Stimulated activated CD8-positive, alpha-beta memory T cell treated with anti-CD3 and anti-CD28 coated beads, Interleukin-15, amount 100 ng/mL, for 4 hours (primary cell): ENCODE data around the gene CCNQ.

ENCODE experiments used
- DNase-seq, 2 donors: peaks; one replicate each; pipeline ENCODE4 v3.0.0-alpha.2; 2020; ENCODE audit warnings: low read depth in 2 of 2

Gene CCNQ

DNA sequence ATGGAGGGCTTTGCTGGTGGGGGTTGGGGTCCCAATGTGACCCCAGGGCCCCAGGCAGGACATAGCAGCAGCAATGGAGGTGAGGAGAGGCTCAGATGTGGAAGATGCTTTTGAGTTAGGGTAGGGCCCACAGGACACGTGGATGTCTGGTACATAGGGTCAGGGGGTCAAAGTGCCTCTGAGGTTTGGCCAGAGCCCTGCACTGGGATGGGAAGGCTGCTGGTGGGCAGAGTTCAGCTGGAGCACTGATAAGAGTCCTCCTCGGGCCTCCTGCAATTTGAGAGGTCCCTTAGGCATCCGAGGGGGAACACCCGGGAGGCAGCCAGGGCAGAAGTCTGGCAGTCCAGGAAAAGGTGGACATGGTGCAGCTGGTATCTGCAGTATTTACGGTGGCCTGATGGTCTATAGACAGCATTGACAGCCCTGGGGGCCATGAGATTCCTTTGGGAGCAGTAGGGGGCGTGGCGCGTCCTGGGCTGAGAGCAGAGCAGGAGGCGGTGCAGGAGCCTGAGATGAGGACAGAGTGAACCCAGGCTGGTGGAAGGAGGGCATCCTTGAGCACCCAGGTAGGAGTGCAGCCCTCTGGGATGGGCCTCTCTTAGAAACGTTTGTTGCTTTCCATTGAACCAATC lies 22.6 kb downstream of the CCNQ start:
- no peak for DNase-seq

DNA sequence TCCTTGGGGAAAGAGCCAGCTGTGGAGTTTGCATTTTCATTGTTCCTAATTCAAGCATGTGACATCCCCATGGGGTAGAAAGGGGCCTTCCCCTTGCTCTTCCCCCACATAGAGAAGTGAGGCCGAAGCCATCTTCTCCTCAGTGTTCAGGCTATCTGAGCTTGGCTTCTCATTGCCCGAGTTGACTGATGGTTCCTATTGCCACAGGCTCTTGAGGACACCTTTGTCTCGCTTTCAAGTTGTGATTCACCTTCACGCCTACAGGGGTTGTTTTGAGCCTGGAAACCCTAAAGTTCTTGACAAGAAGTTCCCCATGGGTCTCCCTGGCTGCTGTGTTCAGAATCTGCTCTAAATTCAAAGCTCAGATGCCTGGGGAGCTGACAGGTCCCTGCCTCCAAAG lies 25.0 kb downstream of the CCNQ start:
- DNase-seq = no peak

DNA sequence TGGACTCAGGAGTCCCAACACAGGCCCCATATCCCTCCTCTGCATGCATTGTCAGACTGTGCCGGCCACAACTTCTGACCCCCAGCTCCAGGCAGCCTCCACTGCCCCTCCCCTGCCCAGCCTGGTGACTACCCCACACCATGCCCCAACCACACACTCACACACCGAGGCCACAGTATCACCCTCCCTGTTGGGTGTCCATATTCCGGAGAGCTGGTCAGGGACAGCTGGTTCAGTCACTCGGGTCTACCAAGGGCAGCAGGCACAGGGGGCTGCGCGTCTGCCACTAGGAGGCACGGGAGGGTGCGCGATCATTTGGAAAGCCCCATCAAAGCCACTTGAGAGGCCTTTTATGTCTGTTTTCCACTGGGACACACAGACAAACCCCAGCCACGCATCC lies 26.3 kb downstream of the CCNQ start:
- DNase-seq = no peak

DNA sequence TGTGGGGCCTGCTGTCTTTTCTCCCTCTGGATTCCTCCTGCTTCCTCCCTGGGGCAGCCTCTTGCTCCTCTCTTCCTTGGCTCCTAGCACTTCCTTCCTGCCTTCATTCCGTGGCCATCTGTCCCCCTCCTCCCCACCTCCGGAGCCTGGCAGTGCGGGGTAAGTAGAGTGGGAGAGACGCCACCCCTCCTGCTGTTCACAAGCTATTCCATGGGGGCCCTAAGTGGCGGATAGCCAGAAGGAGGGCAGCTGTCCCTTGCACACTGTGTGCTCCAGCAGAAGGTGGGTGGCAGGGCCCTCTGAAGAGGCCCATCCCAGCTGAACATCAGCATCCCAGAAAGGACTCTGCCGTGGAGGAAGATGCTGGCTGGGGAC lies 27.4 kb downstream of the CCNQ start:
- DNase-seq = no peak

DNA sequence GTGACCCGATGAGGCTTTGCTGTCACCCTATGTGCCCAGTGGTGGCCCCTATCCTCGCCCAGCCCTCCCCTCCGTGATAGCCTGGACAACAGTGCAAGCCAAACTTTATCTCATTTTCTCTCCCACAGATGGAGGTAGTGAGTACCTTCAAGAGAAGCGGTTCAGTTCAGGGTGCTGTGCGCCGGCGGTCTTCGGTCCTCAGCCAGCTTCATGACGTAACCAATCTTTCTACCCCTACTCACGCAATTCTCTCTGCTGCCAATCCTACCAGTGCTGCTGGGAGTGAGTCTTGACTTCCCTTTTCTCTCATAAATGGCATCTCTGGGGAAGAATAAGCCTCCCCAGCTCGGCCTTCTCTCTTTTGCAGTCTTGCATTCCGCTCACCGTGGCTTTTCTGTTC lies 29.5 kb downstream of the CCNQ start:
- DNase-seq = no peak

DNA sequence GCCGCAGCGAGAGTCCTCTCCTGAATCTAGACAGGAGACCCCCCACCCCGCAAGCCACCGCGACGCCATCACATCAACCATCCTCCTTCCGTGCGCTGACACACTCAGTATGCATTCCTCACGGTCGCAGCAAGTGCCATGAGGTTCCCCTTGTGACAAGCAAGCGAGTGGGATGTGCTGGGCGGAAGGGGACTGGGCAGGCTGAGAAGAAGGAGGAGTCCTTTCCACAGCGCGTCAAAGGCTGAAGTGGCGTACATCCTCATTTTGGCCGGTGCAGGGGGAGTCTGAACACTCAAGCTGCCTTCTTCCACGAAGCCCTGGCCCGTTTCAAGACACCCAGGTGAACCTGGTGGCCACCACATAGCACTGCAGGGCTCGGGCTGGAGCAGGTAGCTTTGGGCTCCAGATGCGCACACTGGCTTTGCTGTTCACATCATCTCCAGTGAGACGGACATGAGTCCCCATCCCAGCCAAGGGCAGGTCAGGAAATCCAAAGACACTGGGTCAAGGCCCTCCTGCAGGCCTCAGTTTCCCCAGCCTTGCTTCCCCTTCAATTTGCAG lies 30.4 kb downstream of the CCNQ start:
- no peak for DNase-seq

DNA sequence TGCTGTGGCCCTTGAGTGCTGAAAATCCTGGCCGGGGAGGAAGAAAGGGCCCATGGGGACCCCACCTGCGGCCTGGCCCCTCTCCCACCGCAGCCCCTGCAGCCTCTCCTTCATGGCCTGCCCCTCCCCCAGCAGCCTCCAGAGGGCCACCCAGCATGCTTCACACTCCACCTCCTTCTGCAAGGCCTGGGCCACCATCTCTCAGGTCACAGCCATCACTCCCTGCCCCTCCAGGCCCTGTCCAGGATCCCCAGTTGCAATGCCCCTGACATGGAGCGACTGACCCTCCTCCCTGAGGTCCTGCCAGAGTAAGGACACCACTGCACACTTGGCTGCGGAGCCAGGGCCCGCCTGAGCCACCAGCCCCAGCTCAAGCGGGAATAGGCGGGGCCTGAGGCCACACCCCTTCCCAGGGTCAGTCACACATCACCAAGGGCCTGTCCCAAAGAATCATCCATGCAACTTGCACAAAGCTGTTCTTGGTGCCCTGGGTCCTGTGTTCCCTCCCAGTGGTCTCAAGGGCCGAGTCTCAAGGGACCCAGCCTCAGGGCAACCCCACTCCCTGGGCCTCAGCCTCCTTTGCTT lies 32.9 kb downstream of the CCNQ start:
- no peak for DNase-seq

DNA sequence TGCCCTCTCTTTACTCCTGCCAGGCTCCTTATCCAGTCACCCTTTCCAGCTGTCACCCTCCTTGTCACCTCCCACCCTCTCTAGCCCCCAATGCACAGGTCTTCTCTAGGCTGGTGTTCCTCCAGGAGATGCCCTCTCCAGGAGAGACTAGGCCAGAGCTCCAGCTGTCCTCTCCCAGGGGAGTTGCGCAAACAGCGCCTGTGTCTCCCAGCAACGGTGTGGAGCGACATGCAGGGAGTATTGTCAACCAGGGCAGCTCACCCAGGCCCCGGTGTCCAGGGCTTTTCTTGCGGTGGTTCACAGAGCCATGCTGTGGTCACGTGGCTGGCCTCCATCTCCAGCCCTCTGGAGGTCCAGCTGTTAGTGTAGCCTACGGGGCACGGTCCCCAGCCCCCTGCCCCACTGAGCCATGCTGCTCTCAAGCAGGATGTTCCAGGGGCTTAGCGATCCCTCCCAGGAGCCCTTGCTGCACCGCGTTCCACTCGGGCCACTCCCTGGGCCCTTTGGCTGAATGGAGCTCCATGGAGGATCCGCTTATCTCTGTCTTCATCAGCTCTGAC lies 34.8 kb downstream of the CCNQ start:
- DNase-seq = no peak

DNA sequence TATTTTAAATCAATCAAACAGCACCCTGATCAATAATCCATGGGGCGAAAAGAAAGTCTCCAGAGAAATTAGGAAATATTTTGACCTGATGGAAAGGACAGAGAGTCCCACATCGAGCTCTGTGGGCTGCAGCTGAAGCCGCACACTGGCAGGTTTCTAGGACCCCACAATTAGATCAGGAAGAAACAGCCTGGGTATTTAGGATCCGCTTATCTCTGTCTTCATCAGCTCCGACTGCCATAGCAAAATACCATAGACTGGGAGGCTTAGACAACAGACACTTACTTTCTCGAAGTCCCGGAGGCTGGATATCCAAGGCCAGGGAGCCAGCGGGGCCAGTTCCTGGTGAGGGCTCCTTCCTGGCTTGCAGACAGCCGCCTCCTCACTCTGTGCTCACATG lies 36.4 kb downstream of the CCNQ start:
- DNase-seq = no peak

DNA sequence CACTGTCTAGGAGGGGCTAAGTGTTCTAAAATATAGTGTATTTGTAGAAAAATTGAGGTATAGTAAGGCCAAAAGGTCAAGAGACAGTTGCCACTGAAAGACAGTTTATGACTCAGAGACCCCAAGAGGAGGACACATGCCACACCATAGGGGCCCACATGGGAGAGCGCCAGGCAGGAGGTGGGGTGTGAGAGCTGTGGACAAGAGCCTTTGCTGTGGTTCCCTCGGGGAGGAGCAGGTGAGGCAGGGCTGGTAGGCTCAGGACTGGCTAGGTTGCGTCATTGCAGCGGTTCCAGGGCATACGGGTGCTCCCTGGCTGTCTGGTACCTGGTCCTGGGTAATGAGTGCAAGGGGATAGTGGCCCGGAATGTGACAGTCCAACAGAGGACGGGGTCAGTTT lies 37.6 kb downstream of the CCNQ start:
- DNase-seq = no peak

DNA sequence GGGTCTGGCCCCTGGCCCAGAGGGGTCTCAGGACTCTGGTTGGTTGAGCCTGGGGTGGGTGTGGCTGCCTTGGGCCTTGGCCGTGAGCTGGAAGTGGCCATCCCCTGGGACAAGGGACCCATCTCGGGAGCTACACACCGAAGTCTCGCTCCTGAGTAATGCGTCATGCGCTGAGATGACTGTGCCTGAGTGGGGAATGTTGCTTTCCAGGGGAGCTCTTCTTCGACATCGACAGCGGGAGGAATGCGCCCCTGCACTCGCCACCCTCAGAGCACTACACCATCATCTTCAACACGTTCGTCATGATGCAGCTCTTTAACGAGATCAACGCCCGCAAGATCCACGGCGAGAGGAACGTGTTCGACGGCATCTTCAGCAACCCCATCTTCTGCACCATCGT lies 38.5 kb downstream of the CCNQ start:
- DNase-seq = no peak

DNA sequence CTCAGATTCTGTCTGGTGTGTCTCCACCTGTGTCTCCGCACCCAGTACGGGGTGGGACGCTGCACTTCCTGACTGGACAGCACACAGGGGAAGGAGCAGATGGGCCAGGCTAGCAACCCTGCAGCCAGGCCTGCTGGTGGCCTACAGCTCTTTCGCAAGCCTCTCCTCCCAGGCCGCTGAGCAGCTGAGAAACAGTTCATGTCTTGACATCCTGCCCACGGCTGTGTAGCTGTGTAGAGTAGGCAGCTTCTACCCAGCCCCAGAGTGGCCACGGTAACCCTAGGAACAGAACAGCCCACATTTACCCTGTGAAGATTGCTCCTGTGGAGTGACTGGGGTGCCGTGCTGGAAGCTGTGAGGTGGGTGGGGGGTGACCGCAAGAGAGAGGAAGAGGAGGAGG lies 38.9 kb downstream of the CCNQ start:
- DNase-seq = no peak

DNA sequence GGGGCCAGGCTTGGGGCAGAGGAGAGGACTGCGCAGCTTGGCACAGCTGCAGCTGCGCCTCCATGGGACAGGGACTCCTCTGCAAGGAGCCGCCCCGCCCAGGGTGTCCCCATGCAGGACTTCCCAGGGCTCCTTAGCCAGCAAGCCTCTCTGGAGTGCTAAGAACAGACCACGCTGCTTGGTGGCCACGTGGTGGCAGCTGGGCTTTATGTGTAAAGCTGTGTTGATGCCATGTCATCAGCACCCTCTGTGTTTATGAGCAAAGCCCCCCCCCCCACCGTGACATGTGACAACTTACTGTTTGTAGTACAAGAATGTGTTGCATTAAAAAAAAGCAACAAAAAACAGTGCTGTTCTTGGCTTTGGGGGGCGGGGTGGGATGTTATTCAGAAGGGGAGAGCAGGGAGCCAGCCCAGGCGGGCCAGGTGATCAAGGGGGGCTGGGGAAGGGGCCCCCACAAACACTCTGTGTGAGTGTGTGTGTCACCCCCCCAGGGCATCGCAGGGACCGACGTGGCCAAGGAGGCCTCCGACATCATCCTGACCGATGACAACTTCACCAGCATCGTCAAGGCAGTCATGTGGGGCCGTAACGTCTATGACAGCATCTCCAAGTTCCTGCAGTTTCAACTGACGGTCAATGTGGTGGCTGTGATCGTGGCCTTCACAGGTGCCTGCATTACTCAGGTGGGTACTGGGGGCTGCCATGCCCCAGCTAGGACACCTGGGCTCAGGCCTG lies 41.2 kb downstream of the CCNQ start:
- DNase-seq = no peak

DNA sequence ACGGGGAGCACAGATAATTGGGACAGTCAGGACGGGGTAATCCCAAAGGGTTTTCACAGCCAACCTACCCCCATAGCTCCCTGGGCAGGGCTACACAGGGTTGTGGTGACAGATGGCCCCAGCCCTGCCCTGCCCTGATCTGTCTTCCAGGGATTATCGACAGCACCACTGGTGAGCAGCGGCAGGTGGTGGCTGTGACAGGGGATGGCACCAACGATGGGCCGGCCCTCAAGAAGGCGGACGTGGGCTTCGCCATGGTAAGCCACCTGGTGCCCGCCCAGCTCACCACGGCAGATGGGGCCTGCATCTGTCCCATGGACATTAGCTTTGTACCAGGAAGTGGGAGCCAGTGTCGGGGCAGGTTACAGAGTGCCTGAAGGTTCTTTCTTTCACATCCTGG lies 42.2 kb downstream of the CCNQ start:
- DNase-seq = no peak

DNA sequence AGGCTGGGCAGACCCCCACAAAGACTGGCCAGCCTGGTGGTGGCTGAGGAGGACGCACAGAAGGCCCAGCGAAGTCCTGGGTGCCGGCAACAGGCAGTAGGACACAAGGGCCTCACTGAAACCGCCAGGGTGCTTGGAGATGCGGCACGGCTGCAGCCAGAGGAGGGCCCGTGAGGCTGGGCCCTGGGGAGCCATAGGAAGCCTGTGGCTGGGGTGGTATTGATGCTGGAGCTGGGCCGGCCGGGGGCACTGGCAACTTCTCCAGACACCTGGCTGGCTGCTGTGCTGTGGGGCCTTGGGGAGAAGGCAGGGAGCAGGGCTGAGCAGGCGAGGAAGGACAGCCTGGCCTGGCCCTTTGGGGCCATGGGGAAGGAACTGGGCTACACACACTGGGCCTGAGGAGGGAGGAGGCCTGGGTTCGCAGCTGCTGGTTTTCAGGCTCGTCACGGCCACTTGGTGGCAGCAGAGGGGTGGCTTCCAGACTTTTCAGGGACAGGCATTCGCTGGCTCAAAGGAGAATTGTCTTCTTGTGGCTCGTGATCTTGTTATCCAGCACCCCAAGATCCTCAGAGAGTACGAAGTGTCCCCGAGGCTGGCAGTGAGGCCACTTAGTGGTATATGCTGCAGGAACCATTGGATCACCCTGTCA lies 44.3 kb downstream of the CCNQ start:
- peak in 1 of 2 donors; percentile 2 for DNase-seq

DNA sequence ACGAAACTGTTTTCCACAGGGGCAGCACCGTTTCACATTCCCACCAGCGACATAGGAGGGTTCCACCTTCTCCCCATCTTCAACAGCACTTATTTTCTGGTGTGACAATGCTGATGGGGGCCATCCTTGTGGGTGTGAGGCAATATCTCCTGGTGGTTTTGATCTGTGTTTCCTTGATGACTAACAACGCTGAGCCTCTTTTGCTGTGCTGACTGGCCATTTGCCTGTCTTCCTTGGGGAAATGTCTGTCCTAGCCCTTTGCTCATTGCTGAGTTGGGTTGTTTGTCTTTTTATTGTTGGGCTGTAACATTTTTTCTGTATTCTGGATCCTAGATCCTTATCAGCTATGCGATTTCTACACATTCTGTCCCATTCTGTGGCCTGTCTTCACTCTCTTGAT lies 47.8 kb downstream of the CCNQ start:
- DNase-seq = no peak

DNA sequence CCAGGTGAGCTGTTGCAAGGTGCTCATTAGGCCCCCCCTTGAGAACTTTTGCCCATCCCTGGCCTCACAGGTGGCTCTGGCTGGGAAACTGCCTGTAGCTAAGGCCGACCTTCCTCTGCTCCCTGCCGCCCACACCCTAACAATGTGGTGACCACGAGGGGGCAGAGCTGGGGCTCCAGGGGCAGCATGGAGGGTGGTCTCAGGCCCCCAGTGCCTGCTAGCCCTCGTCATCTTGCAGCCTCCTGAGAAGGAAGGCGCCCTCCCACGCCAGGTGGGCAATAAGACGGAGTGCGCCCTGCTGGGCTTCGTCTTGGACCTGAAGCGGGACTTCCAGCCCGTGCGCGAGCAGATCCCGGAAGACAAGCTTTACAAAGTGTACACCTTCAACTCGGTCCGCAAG lies 49.1 kb downstream of the CCNQ start:
- no peak for DNase-seq

DNA sequence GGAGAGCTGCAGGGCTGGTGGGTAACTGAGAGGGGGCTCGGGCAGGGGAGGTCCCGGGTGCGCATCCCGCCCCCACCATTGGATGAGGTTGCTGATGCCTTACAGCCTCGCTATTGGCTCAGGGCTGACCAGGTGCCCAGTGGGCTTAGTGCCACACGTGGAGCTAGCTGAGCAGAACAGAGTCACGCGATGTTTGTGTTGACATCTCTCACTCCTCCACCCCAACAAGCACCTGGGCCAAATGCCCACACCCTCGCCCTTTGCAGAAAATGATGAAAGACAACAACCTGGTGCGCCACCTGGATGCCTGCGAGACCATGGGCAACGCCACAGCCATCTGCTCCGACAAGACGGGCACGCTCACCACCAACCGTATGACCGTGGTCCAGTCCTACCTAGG lies 49.7 kb downstream of the CCNQ start:
- DNase-seq = no peak

DNA sequence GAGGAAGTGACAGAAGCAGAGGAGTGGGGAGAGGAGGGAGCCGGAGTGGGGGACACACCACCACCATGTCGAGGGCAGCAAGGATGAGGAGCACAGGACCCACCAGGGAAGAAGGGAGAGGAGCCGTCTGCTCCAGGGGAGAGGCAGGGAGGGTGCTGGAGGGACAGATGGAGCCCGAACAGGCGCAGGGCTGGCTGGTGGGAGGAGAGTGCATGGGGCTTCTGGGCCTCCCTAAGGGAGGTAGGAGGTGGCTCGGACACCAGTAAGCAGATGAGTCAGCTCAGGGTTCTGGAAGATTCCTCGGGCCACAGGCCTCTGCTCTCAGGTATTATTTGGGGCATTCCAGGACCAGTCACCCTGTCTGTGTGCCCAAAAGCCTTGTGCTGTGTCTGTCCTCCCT lies 51.7 kb downstream of the CCNQ start:
- no peak for DNase-seq

DNA sequence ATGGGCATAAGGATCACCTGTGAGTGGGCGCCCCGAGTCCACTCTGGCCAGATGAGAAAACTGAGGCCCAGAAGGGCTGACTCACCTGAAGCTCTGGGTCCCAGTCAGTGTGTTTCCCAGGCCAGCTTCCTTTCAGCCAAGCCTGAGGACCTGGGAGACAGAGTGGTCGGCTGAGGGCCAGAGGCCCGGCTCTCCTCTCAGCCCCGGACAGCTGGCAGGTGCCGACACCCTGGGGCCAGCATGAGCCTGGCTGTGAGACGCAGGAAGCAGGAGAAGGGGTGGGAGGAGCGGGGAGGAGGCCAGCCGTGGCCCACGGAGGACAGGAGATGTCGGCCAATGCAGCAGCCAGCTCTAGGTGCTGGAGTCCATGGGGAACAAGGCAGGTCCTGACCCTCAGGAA lies 52.6 kb downstream of the CCNQ start:
- no peak for DNase-seq

DNA sequence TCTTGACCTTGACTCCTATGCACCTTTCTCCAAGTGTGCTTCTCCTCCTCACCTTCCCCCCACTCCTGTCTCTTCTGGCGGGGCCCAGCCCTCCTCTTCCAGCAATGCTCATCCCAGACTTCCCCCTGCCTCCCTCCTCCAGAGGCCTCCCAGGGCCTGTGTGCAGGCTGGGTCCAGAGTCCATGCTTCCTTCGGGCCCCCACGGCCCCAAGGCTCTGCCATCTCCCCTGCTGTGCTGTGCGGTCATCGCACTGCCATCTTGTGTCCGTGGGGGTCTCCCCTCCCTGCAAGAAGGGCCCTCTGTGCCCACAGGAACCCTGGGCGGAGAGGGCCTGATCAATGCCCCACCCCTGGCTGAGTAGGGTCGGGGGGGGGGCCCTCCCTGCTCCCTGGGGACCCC lies 54.2 kb downstream of the CCNQ start:
- DNase-seq = no peak

DNA sequence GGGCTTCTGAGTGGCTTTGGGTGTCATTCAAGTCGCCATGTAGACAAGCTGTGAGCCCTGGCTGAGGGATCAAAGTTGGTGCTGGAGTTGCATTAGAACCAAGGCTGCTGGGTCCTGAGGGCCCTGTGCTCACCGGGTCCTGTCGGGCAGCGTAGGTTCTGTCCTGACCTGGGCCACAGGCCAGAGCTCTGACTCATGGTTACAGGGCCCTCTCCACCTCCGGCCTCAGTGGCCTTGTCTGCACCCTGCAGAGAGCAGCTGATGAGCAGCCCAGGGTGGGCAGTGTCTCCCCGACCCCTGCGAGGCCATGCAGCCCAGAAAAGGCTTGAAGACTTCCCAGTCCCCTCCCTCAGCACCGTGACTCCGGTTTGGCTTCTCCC lies 59.0 kb downstream of the CCNQ start:
- no peak for DNase-seq
